ENCODE data around the gene LOC101059915.

- TF ChIP-seq, protein P1, sequence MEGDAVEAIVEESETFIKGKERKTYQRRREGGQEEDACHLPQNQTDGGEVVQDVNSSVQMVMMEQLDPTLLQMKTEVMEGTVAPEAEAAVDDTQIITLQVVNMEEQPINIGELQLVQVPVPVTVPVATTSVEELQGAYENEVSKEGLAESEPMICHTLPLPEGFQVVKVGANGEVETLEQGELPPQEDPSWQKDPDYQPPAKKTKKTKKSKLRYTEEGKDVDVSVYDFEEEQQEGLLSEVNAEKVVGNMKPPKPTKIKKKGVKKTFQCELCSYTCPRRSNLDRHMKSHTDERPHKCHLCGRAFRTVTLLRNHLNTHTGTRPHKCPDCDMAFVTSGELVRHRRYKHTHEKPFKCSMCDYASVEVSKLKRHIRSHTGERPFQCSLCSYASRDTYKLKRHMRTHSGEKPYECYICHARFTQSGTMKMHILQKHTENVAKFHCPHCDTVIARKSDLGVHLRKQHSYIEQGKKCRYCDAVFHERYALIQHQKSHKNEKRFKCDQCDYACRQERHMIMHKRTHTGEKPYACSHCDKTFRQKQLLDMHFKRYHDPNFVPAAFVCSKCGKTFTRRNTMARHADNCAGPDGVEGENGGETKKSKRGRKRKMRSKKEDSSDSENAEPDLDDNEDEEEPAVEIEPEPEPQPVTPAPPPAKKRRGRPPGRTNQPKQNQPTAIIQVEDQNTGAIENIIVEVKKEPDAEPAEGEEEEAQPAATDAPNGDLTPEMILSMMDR (IDR thresholded peaks at IDR 0.05), result no peak
- TF ChIP-seq ZFX (IDR thresholded peaks at IDR 0.05; ENCODE audit: borderline replicate concordance), result no peak
Measured at GRCh38 chrX:71640002-71640401, 27.3 kb upstream of the LOC101059915 start.
